ENCODE measurements around the gene DCC.

- TF ChIP-seq, protein P1, sequence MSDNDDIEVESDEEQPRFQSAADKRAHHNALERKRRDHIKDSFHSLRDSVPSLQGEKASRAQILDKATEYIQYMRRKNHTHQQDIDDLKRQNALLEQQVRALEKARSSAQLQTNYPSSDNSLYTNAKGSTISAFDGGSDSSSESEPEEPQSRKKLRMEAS (IDR thresholded peaks at IDR 0.05; ENCODE audit: low read depth), result no peak
- TF ChIP-seq, protein P2, sequence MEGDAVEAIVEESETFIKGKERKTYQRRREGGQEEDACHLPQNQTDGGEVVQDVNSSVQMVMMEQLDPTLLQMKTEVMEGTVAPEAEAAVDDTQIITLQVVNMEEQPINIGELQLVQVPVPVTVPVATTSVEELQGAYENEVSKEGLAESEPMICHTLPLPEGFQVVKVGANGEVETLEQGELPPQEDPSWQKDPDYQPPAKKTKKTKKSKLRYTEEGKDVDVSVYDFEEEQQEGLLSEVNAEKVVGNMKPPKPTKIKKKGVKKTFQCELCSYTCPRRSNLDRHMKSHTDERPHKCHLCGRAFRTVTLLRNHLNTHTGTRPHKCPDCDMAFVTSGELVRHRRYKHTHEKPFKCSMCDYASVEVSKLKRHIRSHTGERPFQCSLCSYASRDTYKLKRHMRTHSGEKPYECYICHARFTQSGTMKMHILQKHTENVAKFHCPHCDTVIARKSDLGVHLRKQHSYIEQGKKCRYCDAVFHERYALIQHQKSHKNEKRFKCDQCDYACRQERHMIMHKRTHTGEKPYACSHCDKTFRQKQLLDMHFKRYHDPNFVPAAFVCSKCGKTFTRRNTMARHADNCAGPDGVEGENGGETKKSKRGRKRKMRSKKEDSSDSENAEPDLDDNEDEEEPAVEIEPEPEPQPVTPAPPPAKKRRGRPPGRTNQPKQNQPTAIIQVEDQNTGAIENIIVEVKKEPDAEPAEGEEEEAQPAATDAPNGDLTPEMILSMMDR (IDR thresholded peaks at IDR 0.05), result no peak
- TF ChIP-seq NFIC (IDR thresholded peaks at IDR 0.05; ENCODE audit: borderline replicate concordance), result no peak
- no peak for TF ChIP-seq USF2 (IDR thresholded peaks at IDR 0.05; ENCODE audit: borderline replicate concordance, low read depth, low read length)
- no peak for TF ChIP-seq SMC3 (IDR thresholded peaks at IDR 0.05; ENCODE audit: low read depth, low read length)
- TF ChIP-seq, protein P3, sequence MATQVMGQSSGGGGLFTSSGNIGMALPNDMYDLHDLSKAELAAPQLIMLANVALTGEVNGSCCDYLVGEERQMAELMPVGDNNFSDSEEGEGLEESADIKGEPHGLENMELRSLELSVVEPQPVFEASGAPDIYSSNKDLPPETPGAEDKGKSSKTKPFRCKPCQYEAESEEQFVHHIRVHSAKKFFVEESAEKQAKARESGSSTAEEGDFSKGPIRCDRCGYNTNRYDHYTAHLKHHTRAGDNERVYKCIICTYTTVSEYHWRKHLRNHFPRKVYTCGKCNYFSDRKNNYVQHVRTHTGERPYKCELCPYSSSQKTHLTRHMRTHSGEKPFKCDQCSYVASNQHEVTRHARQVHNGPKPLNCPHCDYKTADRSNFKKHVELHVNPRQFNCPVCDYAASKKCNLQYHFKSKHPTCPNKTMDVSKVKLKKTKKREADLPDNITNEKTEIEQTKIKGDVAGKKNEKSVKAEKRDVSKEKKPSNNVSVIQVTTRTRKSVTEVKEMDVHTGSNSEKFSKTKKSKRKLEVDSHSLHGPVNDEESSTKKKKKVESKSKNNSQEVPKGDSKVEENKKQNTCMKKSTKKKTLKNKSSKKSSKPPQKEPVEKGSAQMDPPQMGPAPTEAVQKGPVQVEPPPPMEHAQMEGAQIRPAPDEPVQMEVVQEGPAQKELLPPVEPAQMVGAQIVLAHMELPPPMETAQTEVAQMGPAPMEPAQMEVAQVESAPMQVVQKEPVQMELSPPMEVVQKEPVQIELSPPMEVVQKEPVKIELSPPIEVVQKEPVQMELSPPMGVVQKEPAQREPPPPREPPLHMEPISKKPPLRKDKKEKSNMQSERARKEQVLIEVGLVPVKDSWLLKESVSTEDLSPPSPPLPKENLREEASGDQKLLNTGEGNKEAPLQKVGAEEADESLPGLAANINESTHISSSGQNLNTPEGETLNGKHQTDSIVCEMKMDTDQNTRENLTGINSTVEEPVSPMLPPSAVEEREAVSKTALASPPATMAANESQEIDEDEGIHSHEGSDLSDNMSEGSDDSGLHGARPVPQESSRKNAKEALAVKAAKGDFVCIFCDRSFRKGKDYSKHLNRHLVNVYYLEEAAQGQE (IDR thresholded peaks at IDR 0.05; ENCODE audit: low read depth, low read length), result no peak
Observed at GRCh38 chr18:53360501-53361443, 1020.8 kb downstream of the DCC start.
